H1 (cell line): ENCODE data around the gene KREMEN1. TPM values are rescaled to one million over a fixed set of nuclear protein-coding genes. Genes with fewer than 3 reads are reported as not detected.

Source experiments
- CTCF ChIA-PET: fragments of 300-600 bp; sonication (Branson Sonifier 250); formaldehyde crosslinking; loops from one replicate; lab custom pipeline; 2021; ENCODE audit not compliant: partially characterized antibody; lab: Charles Lee
- POLR2A ChIA-PET: fragments of 300-600 bp; sonication (Branson Sonifier 250); formaldehyde crosslinking; loops from one replicate; lab custom pipeline; 2021; ENCODE audit warnings: inconsistent platforms; ENCODE audit not compliant: partially characterized antibody; lab: Charles Lee
- DNase-seq, 2 experiments: peaks; one replicate each; pipeline versions ENCODE4 v3.0.0 to v3.0.0-alpha.2; 2010 to 2022; ENCODE audit warnings: low spot score in 2 of 2, low read depth in 1 of 2, mixed read lengths in 1 of 2
- FAIRE-seq: peaks from 2 replicates; lab custom pipeline; 2011; peaks lifted over from hg19 to GRCh38; lab: Jason Lieb, UNC
- H2AFZ ChIP-seq: 2 replicates; pipeline ENCODE4 v1.8.1; 2012; ENCODE audit warnings: low read length, inconsistent platforms
- H2AK5ac ChIP-seq: 2 replicates; pipeline ENCODE4 v1.6.1; 2013; ENCODE audit warnings: low read depth, low read length
- H2BK120ac ChIP-seq: replicated peaks from 2 replicates; pipeline ENCODE3; 2013; ENCODE audit warnings: low read depth, low read length, inconsistent platforms
- H2BK12ac ChIP-seq: 2 replicates; pipeline ENCODE4 v1.6.1; 2013; ENCODE audit warnings: low read depth, low read length
- H2BK15ac ChIP-seq: 2 replicates; pipeline ENCODE4 v1.6.1; 2013; ENCODE audit warnings: low read length
- H2BK20ac ChIP-seq: 2 replicates; pipeline ENCODE4 v1.6.1; 2013; ENCODE audit warnings: low read length
- H2BK5ac ChIP-seq: 2 replicates; pipeline ENCODE4 v1.6.1; 2013; ENCODE audit warnings: low read depth, low read length
- H3K14ac ChIP-seq: 2 replicates; pipeline ENCODE4 v1.6.1; 2013; ENCODE audit warnings: inconsistent platforms; ENCODE audit not compliant: insufficient read length
- H3K18ac ChIP-seq: 2 replicates; pipeline ENCODE4 v1.6.1; 2013; ENCODE audit warnings: low read length; ENCODE audit errors: extremely low read depth
- H3K23ac ChIP-seq: 2 replicates; pipeline ENCODE4 v1.6.1; 2013; ENCODE audit warnings: inconsistent platforms; ENCODE audit not compliant: insufficient read length
- H3K23me2 ChIP-seq: 2 replicates; pipeline ENCODE4 v1.6.1; 2013; ENCODE audit warnings: low read depth, low read length
- H3K27ac ChIP-seq: 2 replicates; pipeline ENCODE4 v1.6.1; 2011; ENCODE audit warnings: low read depth, low read length, inconsistent platforms
- H3K27me3 ChIP-seq, 4 experiments: replicated peaks in 1 of 4; 1 replicate in 1 of 4; 2 replicates in 3 of 4; pipeline versions ENCODE4 v1.6.1 to v1.8.1; 2011 to 2013; ENCODE audit warnings: low read length in 3 of 4, mild to moderate bottlenecking in 3 of 4, inconsistent platforms in 2 of 4, mixed read lengths in 2 of 4, moderate library complexity in 1 of 4; ENCODE audit not compliant: control insufficient read depth in 3 of 4, insufficient read depth in 3 of 4; ENCODE audit errors: extremely low read depth in 1 of 4
- H3K36me3 ChIP-seq, 4 experiments: 2 replicates each; pipeline versions ENCODE4 v1.6.1 to v1.8.1; 2011 to 2013; ENCODE audit warnings: mild to moderate bottlenecking in 4 of 4, low read length in 3 of 4, moderate library complexity in 2 of 4, control low read depth in 1 of 4, inconsistent platforms in 1 of 4; ENCODE audit not compliant: insufficient read depth in 4 of 4, control insufficient read depth in 2 of 4
- H3K4ac ChIP-seq: replicated peaks from 2 replicates; pipeline ENCODE3; 2013; ENCODE audit warnings: low read length, low read depth, mixed read lengths, inconsistent platforms; ENCODE audit not compliant: insufficient read length
- H3K4me1 ChIP-seq, 4 experiments: replicated peaks in 1 of 4; 1 replicate in 1 of 4; 2 replicates in 3 of 4; pipeline versions ENCODE4 v1.6.1 to v1.8.1; 2011 to 2013; ENCODE audit warnings: low read length in 3 of 4, inconsistent platforms in 2 of 4, mixed read lengths in 1 of 4; ENCODE audit not compliant: insufficient read depth in 4 of 4, control insufficient read depth in 3 of 4
- H3K4me2 ChIP-seq, 2 experiments: 2 replicates each; pipeline versions ENCODE4 v1.6.1 to v1.8.1; 2011 to 2013; ENCODE audit warnings: low read depth in 2 of 2, low read length in 2 of 2, control low read depth in 1 of 2, inconsistent platforms in 1 of 2, mild to moderate bottlenecking in 1 of 2; ENCODE audit not compliant: insufficient read depth in 1 of 2
- H3K4me3 ChIP-seq, 4 experiments: fragments of 200-600, 300-600 bp in 1 of 4; sonication (generic), shearing (Covaris generic), sonication (Bioruptor Twin) in 1 of 4; 2 replicates each; pipeline versions ENCODE4 v1.5.1 to v1.8.1; 2011 to 2016; ENCODE audit warnings: low read length in 4 of 4, low read depth in 3 of 4, control low read depth in 2 of 4, inconsistent platforms in 2 of 4, mild to moderate bottlenecking in 2 of 4, mixed read lengths in 1 of 4, moderate library complexity in 1 of 4; ENCODE audit not compliant: insufficient read depth in 2 of 4; ENCODE audit errors: extremely low read depth in 1 of 4
- H3K56ac ChIP-seq: replicated peaks from 2 replicates; pipeline ENCODE3; 2013; ENCODE audit warnings: low read depth, mild to moderate bottlenecking, mixed read lengths, low read length, inconsistent platforms; ENCODE audit not compliant: insufficient read length
- H3K79me1 ChIP-seq: 2 replicates; pipeline ENCODE4 v1.6.1; 2013; ENCODE audit warnings: low read depth, low read length, control low read depth
- H3K79me2 ChIP-seq, 2 experiments: 2 replicates each; pipeline versions ENCODE4 v1.6.1 to v1.8.1; 2012 to 2013; ENCODE audit warnings: low read length in 2 of 2, mild to moderate bottlenecking in 2 of 2, inconsistent platforms in 1 of 2; ENCODE audit not compliant: insufficient read depth in 2 of 2, control insufficient read depth in 1 of 2
- H3K9ac ChIP-seq, 4 experiments: replicated peaks in 1 of 4; 1 replicate in 1 of 4; 2 replicates in 3 of 4; pipeline versions ENCODE4 v1.6.1 to v1.8.1; 2011 to 2013; ENCODE audit warnings: low read depth in 3 of 4, low read length in 3 of 4, control low read depth in 2 of 4, mild to moderate bottlenecking in 2 of 4, moderate library complexity in 2 of 4, inconsistent platforms in 1 of 4; ENCODE audit errors: extremely low read depth in 1 of 4
- H3K9me3 ChIP-seq, 2 experiments: 2 replicates each; pipeline versions ENCODE4 v1.6.1 to v1.8.1; 2012 to 2013; ENCODE audit warnings: mild to moderate bottlenecking in 2 of 2, moderate library complexity in 2 of 2, control low read depth in 1 of 2, inconsistent platforms in 1 of 2, low read depth in 1 of 2, low read length in 1 of 2, mixed read lengths in 1 of 2; ENCODE audit not compliant: insufficient read depth in 2 of 2
- H4K20me1 ChIP-seq, 2 experiments: replicated peaks in 1 of 2; 2 replicates each; pipeline versions ENCODE3 to v1.8.1; 2011 to 2013; ENCODE audit warnings: inconsistent platforms in 2 of 2, low read length in 2 of 2, mild to moderate bottlenecking in 1 of 2; ENCODE audit not compliant: insufficient read depth in 2 of 2, control insufficient read depth in 1 of 2
- H4K5ac ChIP-seq: 2 replicates; pipeline ENCODE4 v1.6.1; 2013; ENCODE audit warnings: low read length, low read depth, mixed read lengths, inconsistent platforms; ENCODE audit not compliant: insufficient read length
- H4K8ac ChIP-seq: 2 replicates; pipeline ENCODE4 v1.8.0; 2013; ENCODE audit warnings: mild to moderate bottlenecking, moderate library complexity, low read length, inconsistent platforms; ENCODE audit not compliant: insufficient read depth; ENCODE audit errors: extremely low read depth
- H4K91ac ChIP-seq: replicated peaks from 2 replicates; pipeline ENCODE3; 2013; ENCODE audit warnings: low read length, mixed read lengths, inconsistent platforms; ENCODE audit not compliant: insufficient read length
- BRCA1 ChIP-seq: IDR thresholded peaks from 2 replicates; pipeline ENCODE4 v1.6.1; 2012; ENCODE audit warnings: low read depth, low read length, improper control_type of control experiment
- CEBPB ChIP-seq: IDR thresholded peaks from 2 replicates; pipeline ENCODE4 v1.6.1; 2012; ENCODE audit warnings: low read depth, low read length
- CHD2 ChIP-seq: IDR thresholded peaks from 2 replicates; pipeline ENCODE4 v1.6.1; 2012; ENCODE audit warnings: low read length, improper control_type of control experiment
- CTCF ChIP-seq, 3 experiments: IDR thresholded peaks; 1 replicate in 2 of 3; 2 replicates in 1 of 3; pipeline versions ENCODE4 v1.5.1 to v1.6.1; 2011; ENCODE audit warnings: low read length in 3 of 3, mild to moderate bottlenecking in 3 of 3, inconsistent platforms in 2 of 3, low read depth in 1 of 3, moderate library complexity in 1 of 3; ENCODE audit not compliant: insufficient read depth in 1 of 3; ENCODE audit errors: control extremely low read depth in 1 of 3
- E2F6 ChIP-seq: IDR thresholded peaks from 2 replicates; pipeline ENCODE4 v1.6.1; 2012; ENCODE audit warnings: inconsistent platforms
- RAD21 ChIP-seq, 2 experiments: IDR thresholded peaks in 1 of 2; conservative IDR thresholded peaks in 1 of 2; 2 replicates each; pipeline ENCODE4 v1.6.1; 2011; ENCODE audit warnings: low read depth in 2 of 2, low read length in 2 of 2, improper control_type of control experiment in 1 of 2, inconsistent platforms in 1 of 2, mild to moderate bottlenecking in 1 of 2, moderate library complexity in 1 of 2
- SIX5 ChIP-seq: IDR thresholded peaks from 2 replicates; pipeline ENCODE4 v1.6.1; 2011; ENCODE audit warnings: mild to moderate bottlenecking, low read depth, low read length
- SP1 ChIP-seq: IDR thresholded peaks from 2 replicates; pipeline ENCODE4 v1.6.1; 2011; ENCODE audit warnings: low read depth, low read length
- SUZ12 ChIP-seq: fragments of 200-600 bp; sonication (generic); IDR thresholded peaks from 2 replicates; pipeline ENCODE4 v1.6.1; 2012; ENCODE audit warnings: mild to moderate bottlenecking, inconsistent platforms, low read length, moderate library complexity, mixed read lengths
- WGBS, 2 experiments: shearing (Covaris generic) in 1 of 2; methylation state at CpG; one replicate each; pipeline versions ENCODE4 v1.1.6 to v1.1.7; 2013 to 2015; ENCODE audit warnings: low lambda C conversion rate in 2 of 2, mixed read lengths in 2 of 2, inconsistent platforms in 1 of 2, low coverage in 1 of 2, missing lambda C conversion rate in 1 of 2; ENCODE audit not compliant: insufficient replicate concordance in 2 of 2, insufficient coverage in 1 of 2, insufficient read length in 1 of 2; ENCODE audit errors: extremely low coverage in 1 of 2, missing lambda C conversion rate in 1 of 2; 5-methylcytosine and 5-hydroxymethylcytosine counted together
- polyA plus RNA-seq, 7 experiments: library from polyadenylated mRNA; depleted of rRNA in 3 of 7; stranded (reverse) in 5 of 7; unstranded in 2 of 7; fragments of >200 nt in 5 of 7; fragments of 200-250 nt in 2 of 7; gene quantifications; 1 replicate in 5 of 7; 2 replicates in 1 of 7; 4 replicates in 1 of 7; pipeline versions ENCODE4 v1.2.1 to v1.2.3, GENCODE V29; 2011 to 2013; ENCODE audit warnings: missing spikeins in 2 of 7, mixed read lengths in 2 of 7
- total RNA-seq: library from RNA; stranded (reverse); fragmentation: NEBNext Ultra II Directional; extraction: Animal tissue kit (Norgen Biotek cat#: 25700); gene quantifications from 2 replicates; pipeline ENCODE4 v1.2.1, GENCODE V29; 2021

Gene KREMEN1
- total and polyA plus RNA-seq, 2 of the 8 experiments (the other 6 are each of a cell fraction or from before 2014, with no cell fraction given), result 2.1 to 3.2 TPM

- no peak overlapping the region for H3K14ac ChIP-seq
- no peak overlapping the region for H2BK12ac ChIP-seq
- no peak overlapping the region for H4K8ac ChIP-seq
- H3K4me1 ChIP-seq, result peaks cover 8 to 19% (median 9%) of the 10 kb centered on the region in 4 experiments; a peak in 6 of 7 replicates
- no peaks in the 10 kb centered on the region for H4K20me1 ChIP-seq
- H3K4ac ChIP-seq, result no peak overlapping the region
- WGBS, 2 experiments, result 88% methylated on average over 8 of the region's 8 CpGs; no CpG with 5 or more reads in 1 of the 2 experiments
- H2AK5ac ChIP-seq, result no peak overlapping the region
- H3K23me2 ChIP-seq, result no peaks in the 10 kb centered on the region
- no peaks in the 10 kb centered on the region for H3K27me3 ChIP-seq
- no peak overlapping the region for H2BK5ac ChIP-seq
- FAIRE-seq (no peak), DNase-seq (no peak)
- no peak overlapping the region for H3K23ac ChIP-seq
- no peaks in the 10 kb centered on the region for H3K36me3 ChIP-seq
- no peak overlapping the region for H3K9ac ChIP-seq
- H4K91ac ChIP-seq, result no peak overlapping the region
- H3K9me3 ChIP-seq, result no peaks in the 10 kb centered on the region
- H2BK20ac ChIP-seq, result no peak overlapping the region
- H2AFZ ChIP-seq, result no peak overlapping the region
- CTCF ChIA-PET, result interaction anchor here (0.6 to 11.1 kb wide), 6 partner anchors 14 to 106 kb away, joined by 3 to 79 read pairs (median 5); no protein-coding TSS in a partner anchor
- no peak overlapping the region for H2BK15ac ChIP-seq
- no peak overlapping the region for H3K18ac ChIP-seq
- POLR2A ChIA-PET, result interaction anchor here (0.9 kb wide), 1 partner anchor 10 kb away, joined by 4 read pairs; no protein-coding TSS in a partner anchor
- no peaks in the 10 kb centered on the region for H3K79me2 ChIP-seq
- no peak overlapping the region for H3K4me3 ChIP-seq
- no peak overlapping the region for H3K27ac ChIP-seq
- H3K4me2 ChIP-seq, result no peak overlapping the region
- H3K56ac ChIP-seq, result no peak overlapping the region
- no peak overlapping the region for H4K5ac ChIP-seq
- H3K79me1 ChIP-seq, result no peaks in the 10 kb centered on the region
- H2BK120ac ChIP-seq, result no peak overlapping the region
- no peak for TF ChIP-seq CTCF (IDR thresholded peaks at IDR 0.05; ENCODE audit: control extremely low read depth in 1 of 3, insufficient read depth in 1 of 3, low read depth in 1 of 3, low read length in 3 of 3)
- no peak for TF ChIP-seq SUZ12
- TF ChIP-seq SP1, result no peak
- TF ChIP-seq BRCA1, result no peak
- no peak for TF ChIP-seq CHD2
- no peak for TF ChIP-seq CEBPB
- no peak for TF ChIP-seq SIX5
- TF ChIP-seq RAD21 (IDR thresholded peaks at IDR 0.05 in 1 of 2, conservative IDR thresholded peaks at IDR 0.05 in 1 of 2; ENCODE audit: low read depth in 2 of 2, low read length in 2 of 2), result no peak
- no peak for TF ChIP-seq E2F6
Observed at GRCh38 chr22:29139965-29140782, 67.3 kb downstream of the KREMEN1 start.
